ENCODE results near the gene ACOT11.

- TF ChIP-seq NR1H2 (CRISPR knock-in tag; IDR thresholded peaks at IDR 0.05) (no peak), SMAD4 (CRISPR knock-in tag; IDR thresholded peaks at IDR 0.05) (no peak), CTCF (IDR thresholded peaks at IDR 0.05) (no peak), MAX (CRISPR knock-in tag; IDR thresholded peaks at IDR 0.05) (no peak), HMGXB4 (CRISPR knock-in tag; IDR thresholded peaks at IDR 0.05) (no peak), ELF4 (CRISPR knock-in tag; IDR thresholded peaks at IDR 0.05; ENCODE audit: low read depth) (no peak)
Measured at GRCh38 chr1:54559111-54559548, 11.1 kb downstream of the ACOT11 start.
